HepG2 (cell line): ENCODE results near the gene TBXAS1. TPM values are rescaled to one million over a fixed set of nuclear protein-coding genes. Genes with fewer than 3 reads are reported as not detected.

ENCODE experiments used
- ATAC-seq: fragments of 200-7000 bp; cut with Tn5 transposase; 3 replicates; pipeline ENCODE4 v1.9.1; 2020; ENCODE audit warnings: mild to moderate bottlenecking, moderate library complexity
- BruUV-seq: library from RNA; stranded (reverse); fragments of 400-500 nt; replicated peaks from 2 replicates; lab custom pipeline; 2021; lab: Mats Ljungman, UMichigan
- CTCF ChIA-PET: fragments of 300-600 bp; formaldehyde crosslinking; extraction: SDS; loops from one replicate; lab custom pipeline; 2021; ENCODE audit warnings: low total read pairs, inconsistent platforms, low intra/inter-chr PET ratio; lab: Yijun Ruan, JAX
- POLR2A ChIA-PET: fragments of 350-600 bp; sonication (Branson Sonifier 250); formaldehyde crosslinking; loops from one replicate; lab custom pipeline; 2020; ENCODE audit warnings: antibody characterized with exemption, inconsistent platforms; lab: Yijun Ruan, JAX
- DNase-seq: peaks from one replicate; pipeline ENCODE4 v3.0.0-alpha.2; 2015; ENCODE audit warnings: low spot score
- FAIRE-seq: peaks from 3 replicates; lab custom pipeline; 2011; peaks lifted over from hg19 to GRCh38; lab: Jason Lieb, UNC
- H2AFZ ChIP-seq: one replicate; pipeline ENCODE4 v1.6.1; 2011; ENCODE audit warnings: low read length, inconsistent platforms
- H3K27ac ChIP-seq: fragments of 300-600 bp; 3 replicates; pipeline ENCODE4 v1.8.0; 2011; ENCODE audit warnings: mixed run types, mild to moderate bottlenecking, mixed read lengths, low read length, inconsistent platforms; ENCODE audit not compliant: insufficient read depth; ENCODE audit errors: extremely low read length
- H3K27me3 ChIP-seq, 2 experiments: fragments of 200-600 bp in 1 of 2; 2 replicates in 1 of 2; 3 replicates in 1 of 2; pipeline versions ENCODE4 v1.6.0 to v1.8.0; 2011; ENCODE audit warnings: low read length in 2 of 2, mild to moderate bottlenecking in 2 of 2, moderate library complexity in 2 of 2, inconsistent platforms in 1 of 2; ENCODE audit not compliant: insufficient read depth in 2 of 2, control insufficient read depth in 1 of 2
- H3K36me3 ChIP-seq, 2 experiments: fragments of 200-600 bp in 1 of 2; replicated peaks in 1 of 2; 2 replicates in 1 of 2; 3 replicates in 1 of 2; pipeline versions ENCODE4 v1.5.1 to v1.8.0; 2011; ENCODE audit warnings: low read length in 2 of 2, inconsistent platforms in 1 of 2; ENCODE audit not compliant: insufficient read depth in 2 of 2, control insufficient read depth in 1 of 2
- H3K4me1 ChIP-seq: 2 replicates; pipeline ENCODE4 v1.5.1; 2012; ENCODE audit warnings: low read length, inconsistent platforms; ENCODE audit not compliant: insufficient read depth
- H3K4me2 ChIP-seq: 2 replicates; pipeline ENCODE4 v1.6.0; 2011; ENCODE audit warnings: low read depth, low read length, inconsistent platforms
- H3K4me3 ChIP-seq, 3 experiments: fragments of 200-600 bp in 1 of 3; sonication (generic), shearing (Covaris generic) in 1 of 3; replicated peaks in 1 of 3; 2 replicates each; pipeline ENCODE4 v1.5.1; 2011 to 2016; ENCODE audit warnings: low read length in 3 of 3, inconsistent platforms in 2 of 3, low read depth in 2 of 3, mild to moderate bottlenecking in 2 of 3, control low read depth in 1 of 3, mixed read lengths in 1 of 3; ENCODE audit not compliant: insufficient read depth in 1 of 3
- H3K79me2 ChIP-seq: one replicate; pipeline ENCODE4 v1.6.1; 2011; ENCODE audit warnings: low read length, inconsistent platforms; ENCODE audit not compliant: insufficient read depth
- H3K9ac ChIP-seq: 2 replicates; pipeline ENCODE4 v1.6.0; 2011; ENCODE audit warnings: mild to moderate bottlenecking, low read depth, low read length, inconsistent platforms; ENCODE audit not compliant: insufficient read depth
- H3K9me3 ChIP-seq: 2 replicates; pipeline ENCODE4 v1.5.1; 2012; ENCODE audit warnings: mild to moderate bottlenecking, low read length
- H4K20me1 ChIP-seq: 2 replicates; pipeline ENCODE4 v1.6.0; 2011; ENCODE audit warnings: inconsistent platforms, mild to moderate bottlenecking, low read length, moderate library complexity; ENCODE audit not compliant: insufficient read depth
- ATF2 ChIP-seq: sonication (generic); formaldehyde crosslinking; IDR thresholded peaks from 2 replicates; pipeline ENCODE4 v1.4.0; 2020; ENCODE audit warnings: missing genetic modification reagents
- CAMTA2 ChIP-seq: sonication (generic); formaldehyde crosslinking; IDR thresholded peaks from 2 replicates; pipeline ENCODE4 v1.4.0; 2020; ENCODE audit warnings: mild to moderate bottlenecking, missing genetic modification reagents, borderline replicate concordance
- PATZ1 ChIP-seq: sonication (generic); formaldehyde crosslinking; IDR thresholded peaks from 2 replicates; pipeline ENCODE4 v1.4.0; 2020; ENCODE audit warnings: missing genetic modification reagents
- ZNF501 ChIP-seq: sonication (generic); formaldehyde crosslinking; IDR thresholded peaks from 2 replicates; pipeline ENCODE4 v1.5.1; 2020; ENCODE audit warnings: mild to moderate bottlenecking, moderate library complexity, missing genetic modification reagents
- ZNF710 ChIP-seq: sonication (generic); formaldehyde crosslinking; IDR thresholded peaks from 2 replicates; pipeline ENCODE4 v1.5.0; 2020; ENCODE audit warnings: mild to moderate bottlenecking, missing genetic modification reagents, borderline replicate concordance
- WGBS: methylation state at CpG from one replicate; pipeline ENCODE4 v1.1.6; 2017; ENCODE audit warnings: low lambda C conversion rate; 5-methylcytosine and 5-hydroxymethylcytosine counted together
- in situ Hi-C: cut with HindIII; loops from 2 replicates; pipeline ENCODE4 v1.10.0; 2017; ENCODE audit warnings: low pct_unique_long_range_greater_than_20kb; ENCODE audit not compliant: extremely low pct_ligation_motif_present
- intact Hi-C: fragments of 100-400 bp; cut with micrococcal nuclease; formaldehyde crosslinking; loops from one replicate; pipeline ENCODE4 v1.10.0; 2022; ENCODE audit not compliant: unreplicated experiment
- polyA plus RNA-seq, 8 experiments: library from polyadenylated mRNA; depleted of rRNA in 3 of 8; stranded (reverse) in 7 of 8; unstranded in 1 of 8; fragments of >200 nt; fragmentation: Illumina TruSeq in 4 of 8; extraction: Trizol in 4 of 8; gene quantifications; 2 replicates each; pipeline versions ENCODE4 v1.2.1 to v1.2.3, GENCODE V29; 2011 to 2016; ENCODE audit warnings: low read depth in 4 of 8, missing spikeins in 1 of 8, mixed read lengths in 1 of 8; ENCODE audit not compliant: insufficient read depth in 1 of 8
- total RNA-seq, 5 experiments: library from RNA; depleted of rRNA; stranded (reverse); fragments of >200 nt; fragmentation: Illumina TruSeq; extraction: Trizol; gene quantifications; 2 replicates each; pipeline ENCODE4 v1.2.3, GENCODE V29; 2016; ENCODE audit warnings: low read depth in 1 of 5
- TF ChIP-seq, protein P1 (sequence below): sonication (generic); formaldehyde crosslinking; IDR thresholded peaks from 2 replicates; pipeline ENCODE4 v1.8.1; 2023; ENCODE audit warnings: missing genetic modification reagents, mild to moderate bottlenecking, borderline replicate concordance

Gene TBXAS1
- total and polyA plus RNA-seq, 2 of the 13 experiments (the other 11 are each of a cell fraction or from before 2014, with no cell fraction given) = 4.0 to 4.9 TPM

- no peaks in the 10 kb centered on the region for H4K20me1 ChIP-seq
- H3K27ac ChIP-seq = no peak overlapping the region
- no peaks in the 10 kb centered on the region for H3K9me3 ChIP-seq
- TF ChIP-seq ATF2 (CRISPR knock-in tag) = no peak
- TF ChIP-seq, protein P1, sequence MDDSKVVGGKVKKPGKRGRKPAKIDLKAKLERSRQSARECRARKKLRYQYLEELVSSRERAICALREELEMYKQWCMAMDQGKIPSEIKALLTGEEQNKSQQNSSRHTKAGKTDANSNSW (CRISPR knock-in tag) = no peak
- TF ChIP-seq, all 625 proteins: peak for 0
- DNase-seq (no peak), ATAC-seq (no peak), FAIRE-seq (no peak)
- in situ Hi-C loops = no loop called here
- H3K9ac ChIP-seq = no peak overlapping the region
- peaks cover 44% of the 10 kb centered on the region for H3K4me1 ChIP-seq
- H3K79me2 ChIP-seq = no peaks in the 10 kb centered on the region
- peak overlapping the region; percentile 29; the same call in 1 of the 2 replicates for H3K4me2 ChIP-seq
- no peak overlapping the region for H3K4me3 ChIP-seq
- H3K27me3 ChIP-seq = peaks cover 1 to 24% of the 10 kb centered on the region in 2 experiments
- 60% methylated on average over 22 of the region's 22 CpGs for WGBS
- BruUV-seq = no TSS peak
- no peaks in the 10 kb centered on the region for H3K36me3 ChIP-seq
- POLR2A ChIA-PET = no interaction called here
- H2AFZ ChIP-seq = no peak overlapping the region
- CTCF ChIA-PET = no interaction called here
- intact Hi-C loops = no loop called here
Observed at GRCh38 chr7:139990571-139991268, 161.7 kb downstream of the TBXAS1 start.

GRCh38 chr7:139991269-139991666 is 162.2 kb downstream of the TBXAS1 start:
- H3K36me3 ChIP-seq = no peaks in the 10 kb centered on the region
- WGBS = 2% methylated on average over 5 of the region's 5 CpGs
- intact Hi-C loops (no loop called here), in situ Hi-C loops (no loop called here)
- no peak overlapping the region for H3K9ac ChIP-seq
- peak overlapping the region; percentile 29; the same call in 1 of the 2 replicates for H3K4me2 ChIP-seq
- no peaks in the 10 kb centered on the region for H3K9me3 ChIP-seq
- DNase-seq (peak; percentile 63), FAIRE-seq (no peak), ATAC-seq (peak; percentile 76)
- BruUV-seq = no TSS peak
- H3K27me3 ChIP-seq = peaks cover 1 to 24% of the 10 kb centered on the region in 2 experiments; a peak in 4 of 5 replicates
- no peak overlapping the region for H3K4me3 ChIP-seq
- no peaks in the 10 kb centered on the region for H4K20me1 ChIP-seq
- H2AFZ ChIP-seq = no peak overlapping the region
- peaks cover 44% of the 10 kb centered on the region for H3K4me1 ChIP-seq
- ChIA-PET POLR2A (no interaction called here), CTCF (no interaction called here)
- no peaks in the 10 kb centered on the region for H3K79me2 ChIP-seq
- no peak overlapping the region for H3K27ac ChIP-seq
- TF ChIP-seq ZNF501 (CRISPR knock-in tag) = no peak
- TF ChIP-seq CAMTA2 (CRISPR knock-in tag) = no peak
- peak; percentile 54 for TF ChIP-seq PATZ1
- TF ChIP-seq ZNF710 (CRISPR knock-in tag) = no peak
